Measurements from ENCODE around the gene TSPAN15. TPM values are rescaled to one million over a fixed set of nuclear protein-coding genes. Genes with fewer than 3 reads are reported as not detected.

Gene TSPAN15
- 10 to 100 TPM; 37.9 to 44.7 (median 43.1) TPM for polyA plus RNA-seq (ENCODE audit: insufficient read depth in 1 of 5, insufficient read length in 5 of 5, low replicate concordance in 1 of 5)
- long read RNA-seq, donor 1, transcript TSPAN15-201 (8 exons, 1,698 nt): major isoform, 18 of 19 reads
- long read RNA-seq, donor 1, partial matches to known transcripts: 0 of 19 reads
- long read RNA-seq, donor 1, other reads (novel, unspliced or antisense): 0 of 19 reads
- long read RNA-seq, donor 2, transcript TSPAN15-201 (8 exons, 1,698 nt): major isoform, 8 of 9 reads
- long read RNA-seq, donor 2, partial matches to known transcripts: 0 of 9 reads
- long read RNA-seq, donor 2, other reads (novel, unspliced or antisense): 0 of 9 reads
- long read RNA-seq, donor 3, transcript TSPAN15-201 (8 exons, 1,698 nt): major isoform, 14 of 15 reads
- long read RNA-seq, donor 3, partial matches to known transcripts: 0 of 15 reads
- long read RNA-seq, donor 3, other reads (novel, unspliced or antisense): 0 of 15 reads
- long read RNA-seq, donor 4, partial matches to known transcripts: 0 of 3 reads
- long read RNA-seq, donor 4, other reads (novel, unspliced or antisense): 0 of 3 reads
- long read RNA-seq, donor 5, transcript TSPAN15-201 (8 exons, 1,698 nt): major isoform, 13 of 18 reads
- long read RNA-seq, donor 5, partial matches to known transcripts: 0 of 18 reads
- long read RNA-seq, donor 5, other reads (novel, unspliced or antisense): 0 of 18 reads
- long read RNA-seq, donor 6, transcript TSPAN15-201 (8 exons, 1,698 nt): major isoform, 13 of 16 reads
- long read RNA-seq, donor 6, partial matches to known transcripts: 0 of 16 reads
- long read RNA-seq, donor 6, other reads (novel, unspliced or antisense): 0 of 16 reads
- long read RNA-seq, donor 7, transcript TSPAN15-201 (8 exons, 1,698 nt): major isoform, 10 of 10 reads
- long read RNA-seq, donor 7, partial matches to known transcripts: 0 of 10 reads
- long read RNA-seq, donor 7, other reads (novel, unspliced or antisense): 0 of 10 reads
- long read RNA-seq, donor 8, transcript TSPAN15-201 (8 exons, 1,698 nt): major isoform, 6 of 7 reads
- long read RNA-seq, donor 8, partial matches to known transcripts: 0 of 7 reads
- long read RNA-seq, donor 8, other reads (novel, unspliced or antisense): 0 of 7 reads

DNA sequence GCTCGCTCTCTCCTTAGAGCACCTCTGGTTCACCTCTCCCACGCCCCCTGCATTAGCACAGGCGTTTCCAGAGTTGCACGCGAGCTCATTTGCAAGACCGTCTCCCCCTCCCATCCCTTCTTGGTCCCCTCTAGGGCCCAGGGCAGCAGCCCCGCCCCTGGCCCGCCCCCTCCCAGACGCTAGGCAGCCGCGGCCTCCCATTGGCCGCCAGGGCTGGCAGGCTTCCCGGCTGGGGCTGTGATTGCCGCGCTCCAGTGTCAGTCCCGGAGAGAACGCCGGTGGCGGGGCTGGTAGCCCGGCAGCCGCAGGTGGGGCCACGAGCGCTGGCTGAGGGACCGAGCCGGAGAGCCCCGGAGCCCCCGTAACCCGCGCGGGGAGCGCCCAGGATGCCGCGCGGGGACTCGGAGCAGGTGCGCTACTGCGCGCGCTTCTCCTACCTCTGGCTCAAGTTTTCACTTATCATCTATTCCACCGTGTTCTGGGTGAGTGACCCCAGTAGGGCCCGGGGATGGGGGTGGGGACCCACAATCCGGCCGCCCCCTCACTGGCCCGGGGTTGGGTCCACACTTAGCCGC, at the start of gene TSPAN15:
Gene TSPAN15, plus strand, starts transcription at position 257 of the 575 bp plus-strand sequence. Its CDS starts 130 bp downstream, at position 387.
- peak; percentile 86 to 87 for DNase-seq

DNA sequence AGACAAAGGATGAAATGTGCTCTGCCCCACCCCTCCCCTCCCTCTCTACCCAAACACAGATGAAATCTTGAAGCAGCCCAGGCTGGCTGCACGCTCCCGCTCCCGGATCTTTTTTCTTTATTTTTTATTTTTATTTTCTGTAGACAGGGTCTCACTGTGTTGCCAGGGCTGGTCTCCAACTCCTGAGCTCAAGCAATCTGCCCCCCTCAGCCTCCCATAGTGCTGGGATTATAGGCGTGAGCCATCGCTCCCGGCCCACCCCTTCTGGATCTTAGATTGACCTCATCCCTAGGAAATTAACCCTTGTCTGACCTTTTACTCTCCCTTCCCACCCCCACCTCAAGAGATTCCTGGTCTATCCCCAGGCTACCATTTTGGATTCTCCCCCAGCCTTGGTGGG, 48.9 kb upstream of the TSPAN15 start:
- no peak for DNase-seq

DNA sequence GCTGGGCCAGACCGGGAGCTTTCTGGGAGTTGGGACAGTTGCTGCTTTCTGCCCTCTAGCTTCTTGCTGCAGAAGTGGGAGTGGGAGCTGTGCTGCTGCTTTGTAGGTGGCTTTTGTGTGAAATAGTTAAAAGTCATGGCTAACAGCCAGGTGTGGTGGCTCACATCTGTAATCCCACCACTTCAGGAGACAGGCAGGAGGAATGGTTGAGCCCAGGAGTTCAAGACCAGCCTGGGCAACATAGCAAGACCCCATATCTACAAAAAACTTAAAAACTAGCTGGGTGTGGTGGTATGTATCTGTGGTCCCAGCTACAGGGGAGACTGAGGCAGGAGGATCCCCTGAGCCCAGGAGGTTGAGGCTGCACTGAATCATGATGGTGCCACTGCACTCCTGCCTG, 48.2 kb upstream of the TSPAN15 start:
- no peak for DNase-seq

DNA sequence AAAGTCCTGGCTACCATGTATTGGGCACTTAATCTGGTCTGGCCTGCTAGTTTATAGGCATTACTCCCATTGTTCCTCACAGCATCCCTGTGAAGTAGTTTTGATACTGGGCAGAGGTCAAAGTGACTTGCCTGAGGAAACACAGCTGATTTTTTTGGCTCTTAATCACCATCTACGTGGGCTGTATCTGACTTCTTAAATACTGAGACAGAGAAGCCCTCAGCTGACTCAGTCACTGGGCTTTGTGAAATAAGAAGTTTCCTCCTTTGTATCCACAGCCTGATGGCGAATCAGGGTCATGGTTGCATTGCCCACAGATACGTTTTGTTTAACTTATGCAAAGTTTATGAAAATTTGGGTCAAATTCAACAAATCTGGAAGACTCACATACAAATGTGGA, 47.7 kb upstream of the TSPAN15 start:
- DNase-seq: no peak

DNA sequence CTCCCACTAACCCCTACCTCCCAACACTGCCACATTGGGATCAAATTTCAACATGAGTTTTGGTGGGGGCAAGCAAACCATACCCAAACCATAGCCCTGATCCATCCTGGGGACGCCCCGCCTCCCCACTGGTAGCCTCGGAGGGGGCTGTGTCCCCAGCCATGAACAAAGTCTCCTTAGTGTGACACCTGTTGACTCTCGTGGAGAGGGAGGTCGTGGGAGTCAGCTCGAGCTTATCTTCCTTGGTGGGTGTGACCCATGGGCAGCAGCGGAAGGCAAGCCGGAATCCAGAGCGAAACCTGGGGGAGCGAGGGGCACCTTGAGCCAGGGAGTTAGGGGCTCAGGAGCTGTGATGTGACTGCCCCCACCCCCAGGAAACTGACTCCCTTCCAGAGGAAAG, 46.5 kb upstream of the TSPAN15 start:
- no peak for DNase-seq

DNA sequence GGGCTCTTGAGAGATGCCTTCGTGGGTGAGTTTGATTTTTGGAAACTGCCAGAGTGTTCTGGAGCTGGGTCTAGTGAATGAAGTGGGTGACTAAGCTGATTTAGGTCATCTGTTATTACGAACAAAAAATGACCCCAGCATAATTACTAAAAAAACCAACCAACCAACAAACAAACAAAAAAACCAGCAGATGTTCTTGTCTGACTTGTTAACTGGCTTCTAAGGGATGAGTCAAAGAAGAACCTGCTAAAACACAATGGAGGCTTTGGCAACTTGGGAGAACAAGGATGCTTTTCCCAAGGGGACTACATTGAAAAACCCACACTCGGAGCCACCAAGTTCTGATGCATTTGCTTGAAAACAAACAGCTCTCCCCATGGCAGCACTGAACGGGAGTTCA, 46.0 kb upstream of the TSPAN15 start:
- no peak for DNase-seq

DNA sequence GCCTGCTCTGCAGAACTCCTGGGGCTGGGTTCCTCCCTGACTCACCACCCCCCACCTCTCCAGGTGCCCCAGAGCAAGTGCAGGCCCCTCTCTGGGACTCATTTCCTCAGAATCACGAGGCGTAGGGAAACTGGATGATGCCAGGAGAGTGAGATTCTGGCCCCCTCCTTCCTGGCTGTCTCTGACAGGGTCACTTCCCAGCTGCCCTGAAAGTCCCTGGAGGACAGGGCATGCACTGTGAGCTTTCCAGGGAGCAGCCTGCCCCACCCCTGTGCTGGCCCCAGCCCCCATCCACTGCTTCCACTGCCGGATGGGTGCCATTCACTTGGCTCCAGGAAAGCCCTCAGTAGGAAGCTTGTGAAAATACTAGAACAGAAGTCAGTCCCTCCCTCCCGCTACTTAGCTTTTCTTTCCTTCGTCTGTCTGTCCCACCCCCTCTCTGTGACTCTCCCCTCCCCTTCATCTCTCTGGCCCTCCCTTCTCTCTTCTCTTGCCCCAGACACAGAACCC, 44.9 kb upstream of the TSPAN15 start:
- DNase-seq: no peak

DNA sequence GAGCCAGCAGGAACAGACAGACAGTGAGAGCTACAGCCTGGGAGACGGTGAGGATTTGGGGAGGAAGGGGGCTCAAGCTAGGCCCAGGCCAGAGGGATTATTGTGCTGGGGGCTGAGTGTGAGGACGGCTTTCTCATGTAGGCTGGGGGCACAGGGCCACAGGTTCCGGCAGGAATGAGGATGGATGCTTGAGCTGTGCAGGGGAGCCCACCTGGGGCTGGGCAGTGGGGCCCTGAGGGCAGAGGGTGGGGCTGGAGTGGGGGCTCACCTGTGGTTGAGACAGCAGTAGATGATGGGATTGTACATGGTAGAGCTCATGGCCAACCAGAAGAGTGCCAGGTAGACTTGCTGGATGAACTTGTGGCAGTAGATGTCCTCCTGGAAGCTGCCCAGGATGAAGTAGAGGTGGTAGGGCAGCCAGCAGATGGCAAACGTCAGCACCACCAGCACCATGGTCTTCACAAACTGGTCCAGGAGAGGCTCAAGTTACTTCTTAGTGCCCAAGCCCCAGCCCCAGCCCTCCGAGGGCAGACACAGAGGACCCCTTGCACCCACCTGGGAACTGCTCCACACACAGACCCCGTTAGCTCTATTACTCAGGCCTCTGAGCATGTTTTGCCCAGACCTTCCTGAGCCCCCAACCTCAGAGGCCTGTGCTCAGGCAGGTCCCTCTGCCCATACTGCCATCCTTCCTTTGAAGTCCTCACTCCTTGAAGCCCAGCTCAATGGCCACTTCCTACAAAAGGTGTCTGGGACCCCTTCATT, 44.3 kb upstream of the TSPAN15 start:
- DNase-seq: no peak

DNA sequence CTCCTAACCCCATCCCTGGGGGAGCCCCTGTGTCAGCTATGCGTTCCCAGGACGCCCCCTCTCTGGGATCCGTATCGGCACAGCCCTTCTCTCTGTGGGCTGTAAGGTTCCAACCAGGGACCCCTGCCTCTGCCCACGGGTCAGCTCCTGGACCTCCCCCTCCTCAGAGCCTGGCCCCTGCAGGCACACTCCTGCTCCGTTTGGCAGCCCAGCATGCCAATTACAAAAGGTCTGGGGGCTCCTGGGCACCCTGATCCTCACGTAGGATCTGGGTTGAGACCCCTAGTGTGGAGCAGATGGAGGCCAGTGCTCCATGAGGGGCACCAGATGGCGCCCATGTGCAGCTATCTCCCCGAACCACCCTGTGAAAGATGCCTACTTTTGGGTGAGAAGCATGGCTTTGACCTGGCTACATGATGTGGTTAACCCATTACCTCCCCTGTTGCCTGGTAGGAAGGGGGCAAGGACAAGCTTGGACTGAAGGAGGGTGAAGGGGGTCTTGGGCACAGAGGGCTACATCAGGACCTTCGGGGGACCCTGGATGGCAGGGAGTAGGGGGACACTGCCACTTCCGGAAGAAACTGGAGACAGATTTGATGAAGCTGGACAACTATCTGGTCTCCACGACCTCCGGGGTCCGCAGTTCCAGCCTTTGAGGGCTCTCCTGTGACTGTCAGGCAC, 43.5 kb upstream of the TSPAN15 start:
- DNase-seq: no peak

DNA sequence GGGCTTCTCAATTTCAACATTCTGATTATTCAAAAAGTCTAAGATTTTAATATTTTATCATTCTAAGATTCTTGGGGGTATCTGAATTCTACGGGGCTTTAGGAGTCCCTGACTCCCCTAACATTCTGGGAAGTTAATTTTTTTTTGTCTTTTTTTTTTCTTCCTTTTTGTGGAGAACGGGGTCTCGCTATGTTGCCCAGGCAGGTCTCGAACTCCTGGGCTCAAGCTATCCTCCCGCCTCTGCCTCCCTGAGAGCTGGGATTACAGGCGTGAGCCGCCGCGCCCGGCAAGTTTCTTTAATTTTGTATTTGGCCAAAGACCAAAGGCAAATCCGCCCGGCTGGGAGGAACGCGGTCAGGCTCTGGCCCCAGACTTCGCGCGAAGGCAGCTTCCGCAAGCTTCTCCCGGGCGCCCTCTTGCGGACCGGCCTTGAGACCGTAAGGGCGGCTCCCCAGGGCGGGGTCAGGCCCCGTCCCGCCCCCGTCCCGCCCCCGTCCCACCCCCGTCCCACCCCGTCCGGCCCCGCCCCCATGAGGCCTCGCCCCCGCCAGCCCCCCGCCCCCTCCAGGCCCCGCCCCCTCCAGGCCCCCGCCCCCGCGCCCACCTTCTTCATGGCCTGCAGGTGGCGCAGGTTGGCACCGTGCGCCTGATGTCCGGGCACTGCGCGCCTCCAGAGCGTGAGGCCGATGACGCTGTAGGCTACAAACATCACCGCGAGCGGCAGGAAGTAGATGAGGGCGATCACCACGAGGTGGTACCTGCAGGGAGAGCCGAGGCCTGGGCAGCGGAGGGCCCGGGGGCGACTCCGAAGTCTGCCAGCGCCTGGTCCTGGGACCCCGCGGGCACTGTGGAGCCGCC, 42.7 kb upstream of the TSPAN15 start:
- DNase-seq: peak; percentile 91

DNA sequence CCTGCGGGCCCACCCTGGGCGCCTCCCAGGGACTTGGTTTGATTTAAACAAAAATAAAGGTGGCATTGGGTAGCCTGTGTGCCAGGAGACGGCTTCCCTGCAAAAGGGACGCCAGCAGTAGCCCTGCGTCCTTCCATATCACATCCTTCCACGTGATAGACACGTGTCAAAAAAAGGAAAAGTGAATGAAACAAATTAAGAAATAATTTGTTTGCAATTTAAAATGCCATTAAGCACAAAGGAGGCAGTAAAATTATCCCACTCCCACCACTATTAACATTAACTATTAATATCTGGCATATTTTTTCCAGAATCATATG, 42.1 kb upstream of the TSPAN15 start:
- no peak for DNase-seq

DNA sequence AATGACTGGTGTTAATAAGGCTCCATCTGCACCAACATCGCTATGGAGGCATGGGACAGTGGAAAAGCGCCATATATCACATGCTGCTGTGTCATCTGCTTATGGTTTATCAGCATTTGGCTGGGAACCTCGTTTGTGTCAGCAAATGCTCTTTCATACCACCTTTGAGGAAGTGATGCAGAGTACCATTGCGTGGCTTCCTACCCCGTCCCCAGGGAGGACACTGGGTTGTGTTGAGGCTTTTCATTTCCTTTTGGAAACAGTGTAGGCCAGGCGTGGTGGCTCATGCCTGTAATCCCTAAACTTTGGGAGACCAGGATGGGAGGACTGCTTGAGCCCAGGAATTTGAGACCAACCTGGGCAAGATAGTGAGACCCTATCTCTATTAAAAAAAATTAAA, 41.3 kb upstream of the TSPAN15 start:
- DNase-seq: no peak

DNA sequence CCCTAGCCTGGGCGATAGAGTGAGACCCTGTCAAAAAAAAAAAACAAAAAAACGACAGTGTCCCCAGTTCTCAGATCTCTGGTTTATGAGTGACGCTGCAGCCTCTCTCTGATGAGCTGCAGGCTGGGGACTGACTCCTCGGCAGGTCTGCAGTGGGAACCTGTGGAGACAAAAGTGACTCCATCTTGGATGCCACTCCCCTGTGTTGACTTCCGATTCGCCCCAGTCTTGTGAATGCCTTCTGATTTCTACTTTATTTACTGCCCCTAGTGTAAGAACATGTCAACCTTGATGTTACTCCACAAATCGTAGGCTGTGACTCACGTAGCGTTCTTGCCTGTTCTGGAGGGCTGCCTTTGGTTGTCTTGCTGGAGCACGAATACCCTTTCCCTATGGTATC, 40.8 kb upstream of the TSPAN15 start:
- no peak for DNase-seq

DNA sequence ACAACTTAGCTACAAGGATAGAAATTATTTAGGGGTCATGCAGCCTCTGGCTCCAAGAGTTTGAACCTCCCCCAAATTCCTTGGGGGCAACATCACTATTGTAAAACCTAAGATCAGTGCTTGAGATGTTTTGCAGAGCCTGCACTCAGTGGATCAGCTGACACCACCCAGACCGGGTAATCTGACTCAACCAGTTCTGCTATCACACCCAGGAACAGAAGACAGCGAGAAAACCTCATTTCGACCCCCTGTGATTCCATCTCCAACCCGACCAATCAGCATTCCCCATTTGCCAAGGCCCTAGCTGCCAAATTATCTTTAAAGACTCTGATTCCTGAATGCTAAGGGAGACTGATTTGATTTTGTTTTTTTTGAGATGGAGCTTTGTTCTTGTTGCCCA, 39.8 kb upstream of the TSPAN15 start:
- no peak for DNase-seq

DNA sequence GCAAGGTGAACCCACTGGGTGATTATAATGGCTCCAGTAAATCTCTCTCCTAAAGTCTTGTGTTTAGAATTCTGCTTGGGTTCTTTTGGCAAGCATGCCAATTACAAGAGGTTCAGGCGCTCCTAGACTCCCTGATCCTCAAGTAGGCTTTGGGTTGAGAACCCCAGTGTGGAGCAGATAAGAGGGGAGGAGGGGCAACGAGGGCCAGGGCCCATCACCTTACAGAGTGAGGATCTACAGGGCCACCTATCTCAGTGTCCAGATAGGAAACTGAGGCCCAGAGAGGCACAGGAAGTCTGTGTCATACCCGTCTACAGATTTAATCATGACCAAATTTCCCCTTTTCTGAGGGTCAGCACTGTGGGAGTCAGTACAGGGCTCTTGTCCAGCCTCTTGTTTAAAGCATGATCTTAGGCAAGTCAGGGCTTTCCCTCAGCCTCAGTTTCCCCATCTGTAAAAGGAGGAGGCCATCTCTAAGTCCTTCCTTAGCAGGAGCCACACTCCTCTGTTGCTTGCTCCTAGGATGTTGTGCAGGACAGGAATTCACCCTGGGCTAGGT, 39.0 kb upstream of the TSPAN15 start:
- DNase-seq: no peak

DNA sequence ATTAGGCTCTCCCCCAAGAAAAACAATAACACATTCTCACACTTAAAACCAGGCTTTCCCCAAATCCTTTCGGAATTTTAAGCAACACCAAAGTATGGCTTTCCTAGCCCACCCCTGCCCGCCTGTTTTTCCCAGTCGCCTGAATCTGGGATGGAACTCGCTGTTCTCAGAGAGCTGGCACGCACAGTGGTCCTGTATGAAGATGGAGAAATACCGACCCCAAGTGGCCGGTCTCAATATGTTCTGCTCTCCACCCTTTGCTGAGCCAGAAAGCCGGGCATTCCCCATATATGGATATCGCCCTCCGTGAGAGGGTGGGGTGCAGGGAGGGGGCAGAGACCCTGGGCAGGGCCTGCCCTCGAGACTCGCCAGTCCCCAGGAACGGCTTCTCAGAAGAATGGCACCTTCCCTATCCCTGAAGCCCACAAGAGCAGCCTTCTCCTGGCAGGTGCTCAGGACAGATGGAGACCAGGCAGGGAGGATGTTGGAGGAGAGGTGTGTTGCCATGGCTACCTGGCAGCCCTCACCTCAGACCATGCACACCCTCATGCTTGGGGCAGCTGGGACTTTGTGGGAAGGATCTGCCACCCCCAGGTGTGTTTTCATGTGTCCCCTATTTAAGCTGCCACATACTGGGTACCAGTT, 37.9 kb upstream of the TSPAN15 start:
- peak in 1 of 2 donors; percentile 67 for DNase-seq

DNA sequence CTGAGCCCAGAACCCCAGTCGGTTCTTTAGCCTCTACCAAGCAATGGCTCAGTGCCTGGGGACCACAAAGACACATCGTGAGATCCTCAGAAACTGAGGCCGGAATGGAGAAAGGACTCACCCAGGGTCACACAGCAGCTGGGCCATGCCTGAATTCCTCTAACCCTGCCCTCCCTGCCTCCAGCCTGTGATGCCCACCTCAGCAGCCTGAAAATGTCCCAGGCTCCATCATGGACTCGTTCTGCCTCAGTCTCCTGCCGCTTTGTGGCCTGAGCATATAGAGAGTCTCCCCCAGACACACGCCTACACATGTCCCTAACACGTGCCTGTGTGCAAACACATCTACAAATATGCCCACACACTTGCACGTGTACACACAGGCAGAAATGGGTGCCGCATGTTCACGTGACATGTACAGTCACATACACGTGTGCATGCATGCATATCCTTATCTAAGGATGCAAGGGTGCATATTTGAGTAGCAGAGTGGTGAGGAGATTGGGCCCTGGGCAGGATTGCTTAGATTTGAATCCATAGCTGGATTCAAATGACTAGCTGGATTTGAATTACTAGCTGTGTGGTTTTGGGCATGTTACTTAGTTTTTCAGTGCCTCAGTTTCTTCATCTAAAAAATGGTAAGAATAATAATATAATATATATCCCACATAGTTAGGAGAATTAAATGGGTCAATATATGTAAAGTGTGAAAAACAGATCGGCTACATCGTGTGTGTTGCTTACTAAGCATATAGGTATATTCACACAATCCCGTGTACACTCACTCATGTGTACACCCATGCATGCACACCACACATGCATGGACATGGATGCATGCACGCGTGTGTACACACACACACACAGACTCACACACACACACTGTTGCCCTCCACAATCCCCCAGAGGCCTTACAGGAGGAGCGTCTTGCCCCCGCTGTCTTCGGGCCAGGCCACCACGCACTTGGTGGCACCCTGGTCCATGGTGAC, 36.9 kb upstream of the TSPAN15 start:
- no peak for DNase-seq
